GM19397 (cell line): ENCODE measurements around the gene KIF26A.
"Not testable (repeated sequence)": the region's sequence is repeated elsewhere in the genome, so short reads cannot be mapped to it uniquely, and the experiment has no call there.

ENCODE experiments used
- ATAC-seq: cut with Tn5 transposase; IDR thresholded peaks from one replicate; pipeline ENCODE4 v1.9.1; 2021; ENCODE audit warnings: mild to moderate bottlenecking, moderate library complexity; ENCODE audit not compliant: unreplicated experiment

Gene KIF26A

GRCh38 chr14:104142946-104143470 is 4.6 kb downstream of the KIF26A start:
- ATAC-seq = no peak

GRCh38 chr14:104143521-104144452 is 5.4 kb downstream of the KIF26A start:
- no peak for ATAC-seq

DNA sequence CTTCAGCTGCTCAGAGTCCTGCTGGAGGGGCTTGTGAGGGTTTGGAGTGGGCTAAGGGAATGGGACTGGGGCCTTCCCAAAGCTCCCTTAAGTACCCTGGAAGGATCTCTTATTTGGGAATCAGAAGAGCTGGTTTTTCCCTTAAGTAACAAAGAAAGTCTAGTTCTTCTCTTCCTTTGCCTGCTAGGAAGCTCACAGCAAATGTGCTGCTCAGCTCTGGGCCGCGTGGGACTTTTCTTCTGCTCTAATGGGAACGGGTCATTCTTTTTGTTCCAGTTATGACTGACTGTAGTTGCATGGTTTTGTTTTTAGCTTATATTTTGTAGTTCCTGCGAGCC is 6.0 kb downstream of the KIF26A start:
- ATAC-seq = no peak

GRCh38 chr14:104144911-104145825 is 6.8 kb downstream of the KIF26A start:
- no peak for ATAC-seq

- no peak for ATAC-seq
These were observed 7.6 kb downstream of the KIF26A start for GRCh38 chr14:104145826-104146601.

GRCh38 chr14:104146651-104147345 is 8.4 kb downstream of the KIF26A start:
- no peak for ATAC-seq

DNA sequence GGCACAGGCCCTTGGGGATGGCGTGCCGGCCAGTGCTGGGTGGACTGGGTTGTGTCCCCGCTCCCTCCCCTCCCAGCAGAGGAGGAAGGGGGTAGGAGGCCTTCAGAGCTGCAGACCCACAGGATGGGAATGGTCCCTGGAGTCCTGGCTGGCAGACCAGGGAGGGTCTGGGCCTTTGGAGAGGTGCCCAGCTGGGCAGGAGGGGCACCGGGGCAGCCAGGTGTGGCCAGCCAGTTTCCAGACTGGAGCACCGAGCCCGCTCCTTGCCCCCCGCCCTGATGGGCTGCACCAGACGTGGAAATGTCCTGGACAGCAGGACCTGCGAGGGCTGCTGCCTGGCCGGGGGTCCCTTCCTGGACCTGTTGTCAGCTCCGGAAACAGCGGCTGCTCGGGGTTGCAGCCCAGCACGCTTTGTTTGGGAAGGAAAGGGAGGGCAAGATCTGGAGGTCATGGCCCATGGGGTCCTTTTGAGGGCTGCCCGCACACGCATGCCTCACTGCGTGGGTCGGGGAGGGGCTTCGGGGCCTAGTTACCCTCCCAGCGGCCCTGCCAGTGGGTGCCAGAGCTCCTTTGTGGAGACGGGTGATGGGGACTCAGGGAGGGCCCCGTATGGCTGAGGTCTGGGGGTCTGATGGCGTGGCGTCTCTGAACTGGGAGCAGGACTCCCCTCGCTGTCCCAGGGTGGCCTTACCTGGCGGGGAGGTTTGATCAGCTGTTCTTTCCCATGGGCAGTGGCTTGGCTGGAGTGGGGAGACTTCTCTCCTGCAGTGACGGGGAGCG is 9.1 kb downstream of the KIF26A start:
- no peak for ATAC-seq

DNA sequence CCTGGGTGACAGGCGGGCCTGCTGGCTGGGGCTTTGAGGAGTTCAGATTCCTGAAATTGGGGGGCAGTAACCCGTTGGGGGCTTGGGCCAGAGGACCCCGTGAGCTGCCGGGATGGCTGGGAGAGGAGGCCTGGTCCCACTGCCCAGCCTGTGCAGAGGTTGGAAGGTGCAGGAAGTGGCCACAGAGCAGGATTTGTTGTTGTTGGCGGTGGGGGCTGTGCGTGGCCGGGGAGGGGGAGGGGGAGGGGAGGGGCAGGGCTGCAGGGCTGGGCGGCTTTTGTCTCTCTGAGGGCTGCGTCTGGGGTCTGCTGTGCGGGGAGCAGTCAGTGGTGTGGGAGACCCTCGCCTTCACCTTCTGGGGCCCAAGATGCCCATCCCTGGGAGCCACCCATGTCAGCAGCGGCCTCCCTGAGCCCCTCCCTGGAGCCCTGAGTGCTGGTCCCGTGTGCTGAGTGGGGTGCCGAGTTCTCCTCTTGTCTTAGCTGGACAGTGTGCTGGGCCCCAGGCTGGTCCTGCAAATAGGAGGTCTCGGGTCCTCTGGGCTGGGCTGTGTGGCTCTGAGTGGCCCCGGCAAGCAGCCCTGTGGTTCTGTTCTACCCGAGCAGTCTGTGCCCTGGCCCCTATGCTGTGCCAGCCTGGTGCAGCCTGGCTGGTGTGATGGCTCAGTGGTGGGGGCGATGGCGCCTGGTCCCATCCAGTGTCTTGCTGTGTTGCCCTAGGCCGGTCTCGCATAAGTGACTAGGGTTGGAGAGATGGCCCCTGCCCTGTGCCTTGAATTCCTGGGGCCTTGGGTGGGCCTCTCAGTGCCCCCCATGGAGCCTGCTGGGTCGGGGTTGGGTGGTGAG is 10.3 kb downstream of the KIF26A start:
- ATAC-seq = no peak

GRCh38 chr14:104149278-104149595 is 10.8 kb downstream of the KIF26A start:
- ATAC-seq = no peak

- no peak for ATAC-seq
These were observed 11.3 kb downstream of the KIF26A start for GRCh38 chr14:104149617-104150135.

- ATAC-seq = no peak
These were observed 12.0 kb downstream of the KIF26A start for GRCh38 chr14:104150136-104151025.

DNA sequence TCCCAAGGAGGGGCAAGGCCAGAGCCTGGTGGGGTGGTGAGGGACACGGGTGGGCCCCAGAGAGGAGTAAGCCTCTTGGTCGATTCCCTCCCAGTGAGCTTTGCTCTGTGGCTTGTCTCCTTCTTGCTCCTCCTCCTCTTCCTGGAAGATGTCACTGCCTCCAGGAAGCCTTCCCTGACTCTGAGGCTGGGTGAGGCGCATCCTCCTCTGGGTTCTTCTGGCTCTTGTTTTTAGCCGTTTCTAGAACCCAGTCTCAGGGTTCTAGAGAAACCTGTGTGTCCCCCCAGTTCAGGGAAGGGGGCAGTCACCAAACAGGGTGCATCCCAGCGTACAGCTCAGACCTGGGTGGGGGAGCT is 12.6 kb downstream of the KIF26A start:
- ATAC-seq = no peak

- no peak for ATAC-seq
These were observed 13.3 kb downstream of the KIF26A start for GRCh38 chr14:104151566-104152245.

DNA sequence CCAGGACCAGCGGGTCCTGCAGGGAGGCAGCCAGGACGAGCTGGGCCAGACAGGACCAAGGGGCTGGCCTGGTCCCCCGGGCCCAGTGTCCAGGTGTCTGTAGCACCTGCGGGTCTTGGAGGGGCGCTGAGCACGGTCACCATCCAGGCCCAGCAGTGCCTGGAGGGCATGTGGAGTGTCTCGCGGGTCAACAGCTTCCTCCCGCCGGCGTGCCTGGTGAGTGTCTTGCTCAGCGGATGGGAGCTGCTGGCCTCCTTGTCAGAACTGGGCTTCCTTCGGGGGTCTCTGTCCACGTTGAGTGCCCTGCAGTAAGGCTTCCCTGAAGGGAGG is 13.8 kb downstream of the KIF26A start:
- ATAC-seq = no peak

DNA sequence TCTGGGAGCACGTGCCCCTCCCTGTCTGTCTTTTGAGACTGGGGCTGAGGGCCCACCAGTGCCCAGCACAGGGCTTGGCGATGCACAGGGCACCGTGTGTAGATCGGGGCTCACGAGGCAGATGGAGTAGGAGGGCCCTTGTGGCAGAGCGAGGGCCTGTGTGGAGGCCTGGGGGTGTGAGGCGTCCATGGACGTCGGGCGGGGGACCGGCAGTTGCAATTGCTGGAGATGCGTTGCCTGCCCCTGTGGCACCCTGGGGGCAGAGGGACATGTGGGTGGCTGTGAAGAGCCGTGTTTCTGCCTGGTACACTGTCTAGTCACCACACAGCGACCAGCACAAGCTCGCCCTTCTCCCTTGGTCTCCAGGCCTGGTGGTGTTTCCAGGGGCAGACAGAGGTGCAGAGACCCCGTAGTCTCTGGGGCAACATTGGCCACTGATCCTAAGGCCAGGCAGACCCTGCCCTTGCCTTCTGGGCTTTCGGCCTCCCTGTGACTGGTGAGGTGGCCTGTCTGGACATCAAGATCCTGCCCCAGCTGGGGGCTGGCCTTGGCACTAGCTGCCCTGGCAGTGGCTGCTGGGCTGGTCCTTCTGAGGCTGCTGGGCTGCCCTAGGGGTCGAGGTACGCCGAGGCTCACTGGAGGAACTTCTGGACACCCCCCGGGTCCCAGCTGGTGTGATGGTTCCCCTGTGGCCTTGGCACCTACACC is 14.5 kb downstream of the KIF26A start:
- no peak for ATAC-seq

GRCh38 chr14:104153394-104153755 is 15.0 kb downstream of the KIF26A start:
- not testable (repeated sequence) for ATAC-seq

- ATAC-seq = no peak
These were observed 15.9 kb downstream of the KIF26A start for GRCh38 chr14:104154246-104154645.
